Upper lobe of right lung (tissue), 1 donor: Measurements from ENCODE around the gene CHST15. TPM values are rescaled to one million over a fixed set of nuclear protein-coding genes. Genes with fewer than 3 reads are reported as not detected.

Experiments
- ATAC-seq: fragments of 200-7000 bp; cut with Tn5 transposase; one replicate; pipeline ENCODE4 v1.9.1; 2020; ENCODE audit warnings: mild to moderate bottlenecking, moderate library complexity
- DNase-seq: peaks from one replicate; pipeline ENCODE4 v3.0.0-alpha.2; 2020
- H3K27ac ChIP-seq: fragments of 200-600 bp; one replicate; pipeline ENCODE4 v1.8.0; 2022
- H3K27me3 ChIP-seq: fragments of 200-600 bp; one replicate; pipeline ENCODE4 v1.8.0; 2022; ENCODE audit warnings: mild to moderate bottlenecking
- H3K36me3 ChIP-seq: fragments of 200-600 bp; one replicate; pipeline ENCODE4 v1.8.0; 2022
- H3K4me1 ChIP-seq: fragments of 200-600 bp; one replicate; pipeline ENCODE4 v1.8.0; 2022
- H3K4me3 ChIP-seq: fragments of 200-600 bp; one replicate; pipeline ENCODE4 v1.8.0; 2022; ENCODE audit warnings: mild to moderate bottlenecking
- H3K9me3 ChIP-seq: fragments of 200-600 bp; one replicate; pipeline ENCODE4 v1.8.0; 2022
- CTCF ChIP-seq: fragments of 200-600 bp; IDR thresholded peaks from one replicate; pipeline ENCODE4 v1.8.0; 2022; ENCODE audit warnings: antibody characterized with exemption
- intact Hi-C: fragments of 100-400 bp; cut with DNase I; formaldehyde crosslinking; loops from one replicate; pipeline ENCODE4 v1.11.0; 2022
- total RNA-seq: library from RNA; stranded (reverse); fragmentation: NEBNext Ultra II Directional; extraction: Animal tissue kit (Norgen Biotek cat#: 25700); gene quantifications from one replicate; pipeline ENCODE4 v1.2.1, GENCODE V29; 2021
- donor health status: DM: no; HTN: yes; CAD: no; lungs with severe emphysema.

CHST15 gene
- total RNA-seq, 1 donor from 2014 or later = 49.2 TPM

GRCh38 chr10:124032971-124033886, 60.2 kb downstream of the CHST15 start:
- peak; percentile 53 for ATAC-seq
- TF ChIP-seq CTCF = no peak
- DNase-seq = peak; percentile 46
- Histone ChIP-seq H3K9me3 (no peaks in the 10 kb centered on the region), H3K36me3 (peaks cover 19% of the 10 kb centered on the region), H3K4me1 (peaks cover 32% of the 10 kb centered on the region), H3K4me3 (no peak overlapping the region), H3K27ac (peak overlapping the region; percentile 42), H3K27me3 (no peaks in the 10 kb centered on the region)
- intact Hi-C loops = no loop called here

GRCh38 chr10:124032087-124032935, 61.1 kb downstream of the CHST15 start:
- no peak for TF ChIP-seq CTCF
- intact Hi-C loops = no loop called here
- no peak for ATAC-seq

GRCh38 chr10:124030492-124031110, 62.8 kb downstream of the CHST15 start:
- H3K4me1 ChIP-seq = peaks cover 39% of the 10 kb centered on the region
- ATAC-seq (no peak), DNase-seq (peak; percentile 38)
- H3K36me3 ChIP-seq = no peaks in the 10 kb centered on the region
- H3K9me3 ChIP-seq = no peaks in the 10 kb centered on the region
- TF ChIP-seq CTCF = no peak
- H3K4me3 ChIP-seq = no peak overlapping the region
- H3K27ac ChIP-seq = no peak overlapping the region
- H3K27me3 ChIP-seq = no peaks in the 10 kb centered on the region
- intact Hi-C loops = no loop called here

More at GRCh38 chr10:124032087-124032935, 61.1 kb downstream of the CHST15 start:
- H3K9me3 ChIP-seq = no peaks in the 10 kb centered on the region
- no peak overlapping the region for H3K4me3 ChIP-seq
- peaks cover 36% of the 10 kb centered on the region for H3K4me1 ChIP-seq
- no peak for DNase-seq
- no peaks in the 10 kb centered on the region for H3K27me3 ChIP-seq
- peaks cover 14% of the 10 kb centered on the region for H3K36me3 ChIP-seq
- no peak overlapping the region for H3K27ac ChIP-seq

GRCh38 chr10:124030061-124030460, 63.3 kb downstream of the CHST15 start:
- Histone ChIP-seq H3K4me3 (no peak overlapping the region), H3K27ac (no peak overlapping the region), H3K36me3 (no peaks in the 10 kb centered on the region), H3K27me3 (no peaks in the 10 kb centered on the region), H3K9me3 (no peaks in the 10 kb centered on the region), H3K4me1 (peaks cover 37% of the 10 kb centered on the region)
- DNase-seq (peak; percentile 38), ATAC-seq (no peak)
- intact Hi-C loops = no loop called here
- no peak for TF ChIP-seq CTCF

GRCh38 chr10:124029559-124029958, 63.8 kb downstream of the CHST15 start:
- no peak for TF ChIP-seq CTCF
- H3K27ac ChIP-seq = no peak overlapping the region
- intact Hi-C loops = no loop called here
- H3K36me3 ChIP-seq = no peaks in the 10 kb centered on the region
- no peak overlapping the region for H3K4me3 ChIP-seq
- ATAC-seq (no peak), DNase-seq (peak; percentile 8)
- H3K27me3 ChIP-seq = no peaks in the 10 kb centered on the region
- no peaks in the 10 kb centered on the region for H3K9me3 ChIP-seq
- peaks cover 37% of the 10 kb centered on the region for H3K4me1 ChIP-seq
